KMS-11 (cell line): ENCODE results near the gene MAPKAP1.

Experiments used
- H2AFZ ChIP-seq: fragments of 200-600 bp; sonication (generic); 2 replicates; pipeline ENCODE4 v1.6.1; 2016; ENCODE audit warnings: antibody characterized with exemption, mixed run types, low read depth
- H3K27ac ChIP-seq: fragments of 200-600 bp; sonication (generic); 2 replicates; pipeline ENCODE4 v1.6.1; 2016; ENCODE audit warnings: mild to moderate bottlenecking, mixed run types
- H3K27me3 ChIP-seq: fragments of 200-600 bp; sonication (generic); 2 replicates; pipeline ENCODE4 v1.6.1; 2017; ENCODE audit warnings: mild to moderate bottlenecking, low read depth, mixed run types, moderate library complexity; ENCODE audit not compliant: insufficient read depth
- H3K36me3 ChIP-seq: fragments of 200-600 bp; sonication (generic); 2 replicates; pipeline ENCODE4 v1.6.1; 2017; ENCODE audit warnings: mild to moderate bottlenecking, mixed run types; ENCODE audit not compliant: insufficient read depth
- H3K4me1 ChIP-seq: fragments of 200-600 bp; sonication (generic); 2 replicates; pipeline ENCODE4 v1.6.1; 2016; ENCODE audit warnings: mild to moderate bottlenecking, low read depth, mixed run types; ENCODE audit not compliant: poor library complexity, severe bottlenecking
- H3K4me2 ChIP-seq: fragments of 200-600 bp; sonication (generic); 2 replicates; pipeline ENCODE4 v1.7.0; 2016; ENCODE audit warnings: mild to moderate bottlenecking, mixed run types
- H3K4me3 ChIP-seq: fragments of 200-600 bp; sonication (generic); IDR thresholded peaks from 2 replicates; pipeline ENCODE4 v1.6.1; 2017; ENCODE audit warnings: low read depth, low read length, mixed read lengths; ENCODE audit not compliant: insufficient read depth
- H3K79me2 ChIP-seq: fragments of 200-600 bp; sonication (generic); 2 replicates; pipeline ENCODE4 v1.6.1; 2016; ENCODE audit warnings: low read depth, mixed run types; ENCODE audit not compliant: insufficient read depth
- H3K9ac ChIP-seq: fragments of 200-600 bp; sonication (generic); 2 replicates; pipeline ENCODE4 v1.6.1; 2016; ENCODE audit warnings: mild to moderate bottlenecking, mixed run types
- H4K20me1 ChIP-seq: fragments of 200-600 bp; sonication (generic); 2 replicates; pipeline ENCODE4 v1.6.1; 2016; ENCODE audit warnings: mild to moderate bottlenecking, mixed run types; ENCODE audit not compliant: insufficient read depth
- TF ChIP-seq, protein P1 (sequence below): fragments of 200-600 bp; sonication (generic); conservative IDR thresholded peaks from 2 replicates; pipeline ENCODE4 v1.6.1; 2017; ENCODE audit warnings: low read depth, mild to moderate bottlenecking, antibody characterized with exemption, low read length, moderate library complexity, mixed read lengths

MAPKAP1 gene

DNA sequence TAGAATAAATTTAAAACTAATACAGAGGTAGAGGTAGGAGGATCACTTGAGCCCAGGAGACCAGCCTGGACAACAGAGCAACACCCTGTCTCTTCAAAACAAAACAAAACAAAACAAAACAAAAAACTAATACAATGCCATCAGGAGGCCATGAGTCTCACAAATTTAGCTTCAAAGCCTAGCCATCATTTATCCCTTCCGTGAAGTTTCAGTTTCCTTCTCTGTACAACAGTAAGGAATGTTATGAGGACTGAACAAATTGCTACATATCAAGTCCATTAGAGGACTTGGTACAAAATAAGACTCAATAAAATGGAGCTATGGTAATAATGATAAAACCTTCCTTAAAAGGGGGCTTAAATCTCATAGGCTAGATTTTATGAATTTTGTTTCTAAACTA is 60.8 kb downstream of the MAPKAP1 start:
- peak overlapping the region; percentile 2; the same call in 1 of the 2 replicates for H3K9ac ChIP-seq
- TF ChIP-seq, protein P1, sequence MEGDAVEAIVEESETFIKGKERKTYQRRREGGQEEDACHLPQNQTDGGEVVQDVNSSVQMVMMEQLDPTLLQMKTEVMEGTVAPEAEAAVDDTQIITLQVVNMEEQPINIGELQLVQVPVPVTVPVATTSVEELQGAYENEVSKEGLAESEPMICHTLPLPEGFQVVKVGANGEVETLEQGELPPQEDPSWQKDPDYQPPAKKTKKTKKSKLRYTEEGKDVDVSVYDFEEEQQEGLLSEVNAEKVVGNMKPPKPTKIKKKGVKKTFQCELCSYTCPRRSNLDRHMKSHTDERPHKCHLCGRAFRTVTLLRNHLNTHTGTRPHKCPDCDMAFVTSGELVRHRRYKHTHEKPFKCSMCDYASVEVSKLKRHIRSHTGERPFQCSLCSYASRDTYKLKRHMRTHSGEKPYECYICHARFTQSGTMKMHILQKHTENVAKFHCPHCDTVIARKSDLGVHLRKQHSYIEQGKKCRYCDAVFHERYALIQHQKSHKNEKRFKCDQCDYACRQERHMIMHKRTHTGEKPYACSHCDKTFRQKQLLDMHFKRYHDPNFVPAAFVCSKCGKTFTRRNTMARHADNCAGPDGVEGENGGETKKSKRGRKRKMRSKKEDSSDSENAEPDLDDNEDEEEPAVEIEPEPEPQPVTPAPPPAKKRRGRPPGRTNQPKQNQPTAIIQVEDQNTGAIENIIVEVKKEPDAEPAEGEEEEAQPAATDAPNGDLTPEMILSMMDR: no peak
- H3K4me2 ChIP-seq: peak overlapping the region; percentile 85
- H3K36me3 ChIP-seq: no peaks in the 10 kb centered on the region
- H4K20me1 ChIP-seq: peaks cover 7% of the 10 kb centered on the region
- H2AFZ ChIP-seq: no peak overlapping the region
- peaks cover 50% of the 10 kb centered on the region for H3K4me1 ChIP-seq
- peaks cover 21% of the 10 kb centered on the region; the same call in 1 of the 2 replicates for H3K79me2 ChIP-seq
- H3K4me3 ChIP-seq: no peak overlapping the region
- no peaks in the 10 kb centered on the region for H3K27me3 ChIP-seq
- H3K27ac ChIP-seq: peak overlapping the region; percentile 44

DNA sequence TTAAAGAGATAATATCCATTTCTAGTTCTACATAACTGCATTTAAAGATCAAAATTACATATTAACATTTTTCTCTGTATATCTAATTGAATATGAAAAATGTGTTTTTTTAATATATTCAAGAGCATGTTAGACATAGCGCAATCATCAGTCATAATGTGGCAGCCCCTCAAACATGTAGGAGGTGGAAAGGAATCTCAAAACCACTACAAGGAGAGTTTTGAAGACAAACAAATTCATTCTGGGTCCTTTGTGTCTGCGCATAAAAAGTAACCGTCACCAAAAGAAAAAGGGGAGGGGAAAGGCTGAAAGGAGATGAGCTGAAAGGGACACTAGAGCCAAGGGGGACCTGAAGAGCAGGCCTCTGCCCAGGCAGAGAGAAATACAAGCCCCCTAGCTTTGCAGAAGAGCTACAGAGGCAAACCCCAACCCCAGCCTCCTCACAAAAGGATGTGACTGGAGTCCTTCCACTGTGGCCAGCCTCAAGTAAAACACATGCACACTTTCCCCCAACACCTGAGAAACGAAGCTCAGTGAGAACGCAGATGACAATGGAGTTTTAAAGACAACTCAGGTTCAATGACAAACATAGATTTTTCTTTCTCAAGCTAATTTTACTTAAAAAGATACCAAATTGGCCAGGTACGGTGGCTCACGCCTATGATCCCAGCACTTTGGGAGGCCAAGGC is 62.0 kb downstream of the MAPKAP1 start:
- H3K4me2 ChIP-seq: no peak overlapping the region; the same call in 1 of the 2 replicates
- H3K9ac ChIP-seq: no peak overlapping the region
- no peak overlapping the region for H2AFZ ChIP-seq
- TF ChIP-seq, protein P1: no peak
- H3K36me3 ChIP-seq: no peaks in the 10 kb centered on the region
- no peak overlapping the region for H3K27ac ChIP-seq
- H3K27me3 ChIP-seq: no peaks in the 10 kb centered on the region
- peaks cover 21% of the 10 kb centered on the region; the same call in 1 of the 2 replicates for H3K79me2 ChIP-seq
- no peak overlapping the region for H3K4me3 ChIP-seq
- H3K4me1 ChIP-seq: peaks cover 42% of the 10 kb centered on the region
- peaks cover 7% of the 10 kb centered on the region for H4K20me1 ChIP-seq

DNA sequence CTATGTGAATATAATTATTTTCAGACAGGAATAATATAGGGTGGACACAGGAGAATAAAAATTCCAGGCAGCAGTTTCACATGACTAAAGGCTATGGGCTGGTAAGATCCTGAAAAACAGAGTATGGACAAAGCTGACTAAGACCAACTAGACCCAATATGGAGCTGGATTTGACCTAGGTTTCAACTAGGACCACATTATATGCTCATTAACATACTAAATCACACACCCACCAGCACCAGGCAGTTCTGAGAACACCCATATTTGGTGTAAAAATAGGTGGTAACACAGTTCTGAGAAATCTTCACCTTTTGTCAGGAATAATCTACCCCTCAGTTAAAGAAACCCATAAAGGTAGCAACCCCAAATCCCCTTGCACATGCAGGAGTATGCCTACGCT is 64.7 kb downstream of the MAPKAP1 start:
- Histone ChIP-seq H4K20me1 (peaks cover 7% of the 10 kb centered on the region), H3K27me3 (no peaks in the 10 kb centered on the region), H3K36me3 (no peaks in the 10 kb centered on the region), H3K4me3 (no peak overlapping the region), H2AFZ (no peak overlapping the region), H3K4me2 (no peak overlapping the region), H3K4me1 (peaks cover 57% of the 10 kb centered on the region), H3K79me2 (peaks cover 28% of the 10 kb centered on the region; the same call in 1 of the 2 replicates), H3K27ac (no peak overlapping the region), H3K9ac (no peak overlapping the region)
- TF ChIP-seq, protein P1: no peak

DNA sequence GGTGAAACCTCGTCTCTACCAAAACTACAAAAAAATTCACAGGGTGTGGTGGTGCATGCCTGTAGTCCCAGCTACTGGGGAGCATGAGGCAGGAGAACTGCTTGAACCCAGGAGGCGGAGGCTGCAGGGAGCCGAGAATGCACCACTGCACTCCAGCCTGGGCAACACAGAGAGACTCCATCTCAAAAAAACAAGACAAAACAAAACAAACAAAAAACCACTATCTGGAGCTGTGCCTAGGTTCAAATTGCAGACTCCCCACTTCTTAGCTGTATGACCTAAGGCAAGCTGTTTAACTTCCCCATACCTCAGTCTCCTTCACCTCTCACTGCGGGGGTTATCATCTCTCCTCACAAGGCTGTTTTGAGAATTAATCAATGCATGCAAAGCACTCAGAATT is 68.0 kb downstream of the MAPKAP1 start:
- Histone ChIP-seq H4K20me1 (no peaks in the 10 kb centered on the region), H3K4me2 (no peak overlapping the region; the same call in 1 of the 2 replicates), H3K36me3 (no peaks in the 10 kb centered on the region), H3K79me2 (peaks cover 38% of the 10 kb centered on the region), H3K4me1 (peaks cover 57% of the 10 kb centered on the region), H3K27me3 (no peaks in the 10 kb centered on the region), H3K9ac (no peak overlapping the region), H3K27ac (no peak overlapping the region), H2AFZ (no peak overlapping the region), H3K4me3 (no peak overlapping the region)
- TF ChIP-seq, protein P1: no peak
